ENCODE measurements around the gene ELP1.

GRCh38 chr9:108905494-108905893 is 28.4 kb downstream of the ELP1 start:
- TF ChIP-seq, protein P1, sequence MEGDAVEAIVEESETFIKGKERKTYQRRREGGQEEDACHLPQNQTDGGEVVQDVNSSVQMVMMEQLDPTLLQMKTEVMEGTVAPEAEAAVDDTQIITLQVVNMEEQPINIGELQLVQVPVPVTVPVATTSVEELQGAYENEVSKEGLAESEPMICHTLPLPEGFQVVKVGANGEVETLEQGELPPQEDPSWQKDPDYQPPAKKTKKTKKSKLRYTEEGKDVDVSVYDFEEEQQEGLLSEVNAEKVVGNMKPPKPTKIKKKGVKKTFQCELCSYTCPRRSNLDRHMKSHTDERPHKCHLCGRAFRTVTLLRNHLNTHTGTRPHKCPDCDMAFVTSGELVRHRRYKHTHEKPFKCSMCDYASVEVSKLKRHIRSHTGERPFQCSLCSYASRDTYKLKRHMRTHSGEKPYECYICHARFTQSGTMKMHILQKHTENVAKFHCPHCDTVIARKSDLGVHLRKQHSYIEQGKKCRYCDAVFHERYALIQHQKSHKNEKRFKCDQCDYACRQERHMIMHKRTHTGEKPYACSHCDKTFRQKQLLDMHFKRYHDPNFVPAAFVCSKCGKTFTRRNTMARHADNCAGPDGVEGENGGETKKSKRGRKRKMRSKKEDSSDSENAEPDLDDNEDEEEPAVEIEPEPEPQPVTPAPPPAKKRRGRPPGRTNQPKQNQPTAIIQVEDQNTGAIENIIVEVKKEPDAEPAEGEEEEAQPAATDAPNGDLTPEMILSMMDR (IDR thresholded peaks at IDR 0.05; ENCODE audit: insufficient read depth, low read length), result no peak
- no peak for TF ChIP-seq GABPA (IDR thresholded peaks at IDR 0.05; ENCODE audit: low read depth)
- TF ChIP-seq POLR2AphosphoS5 (IDR thresholded peaks at IDR 0.05; ENCODE audit: low read depth), result no peak
- TF ChIP-seq REST (IDR thresholded peaks at IDR 0.05; ENCODE audit: insufficient replicate concordance, low read depth), result no peak

All from HL-60 (cell line).